Brain microvascular endothelial cell (primary cell): ENCODE results near the gene UBE3B.

Source experiments
- DNase-seq: peaks from one replicate; pipeline ENCODE4 v3.0.0-alpha.2; 2020
- H3K27ac ChIP-seq: fragments of 250-450 bp; sonication (Bioruptor Pico); 2 replicates; pipeline ENCODE4 v1.5.1; 2020; ENCODE audit warnings: mild to moderate bottlenecking, moderate library complexity
- H3K27me3 ChIP-seq: fragments of 250-450 bp; sonication (Bioruptor Pico); replicated peaks from 2 replicates; pipeline ENCODE4 v1.5.1; 2020; ENCODE audit warnings: mild to moderate bottlenecking
- H3K36me3 ChIP-seq: fragments of 250-450 bp; sonication (Bioruptor Pico); replicated peaks from 2 replicates; pipeline ENCODE4 v1.5.1; 2020; ENCODE audit warnings: mild to moderate bottlenecking
- H3K4me3 ChIP-seq: 2 replicates; pipeline ENCODE4 v1.5.1; 2011; ENCODE audit warnings: low read depth, mild to moderate bottlenecking, control low read depth, low read length, moderate library complexity
- CTCF ChIP-seq: IDR thresholded peaks from 2 replicates; pipeline ENCODE4 v1.5.1; 2011; ENCODE audit warnings: low read depth, mild to moderate bottlenecking, moderate library complexity, low read length, control low read depth, inconsistent platforms; ENCODE audit errors: missing control alignments
- in situ Hi-C: cut with HindIII; loops from 2 replicates; pipeline ENCODE4 v1.10.0; 2017; ENCODE audit warnings: low sequenced_read_pairs, low pct_ligation_motif_present

Gene UBE3B

GRCh38 chr12:109542876-109543275 is 65.4 kb downstream of the UBE3B start:
- in situ Hi-C loops: no loop called here
- Histone ChIP-seq H3K27ac (no peak overlapping the region), H3K27me3 (no peaks in the 10 kb centered on the region), H3K4me3 (no peak overlapping the region), H3K36me3 (no peaks in the 10 kb centered on the region)
- no peak for DNase-seq
- no peak for TF ChIP-seq CTCF

DNA sequence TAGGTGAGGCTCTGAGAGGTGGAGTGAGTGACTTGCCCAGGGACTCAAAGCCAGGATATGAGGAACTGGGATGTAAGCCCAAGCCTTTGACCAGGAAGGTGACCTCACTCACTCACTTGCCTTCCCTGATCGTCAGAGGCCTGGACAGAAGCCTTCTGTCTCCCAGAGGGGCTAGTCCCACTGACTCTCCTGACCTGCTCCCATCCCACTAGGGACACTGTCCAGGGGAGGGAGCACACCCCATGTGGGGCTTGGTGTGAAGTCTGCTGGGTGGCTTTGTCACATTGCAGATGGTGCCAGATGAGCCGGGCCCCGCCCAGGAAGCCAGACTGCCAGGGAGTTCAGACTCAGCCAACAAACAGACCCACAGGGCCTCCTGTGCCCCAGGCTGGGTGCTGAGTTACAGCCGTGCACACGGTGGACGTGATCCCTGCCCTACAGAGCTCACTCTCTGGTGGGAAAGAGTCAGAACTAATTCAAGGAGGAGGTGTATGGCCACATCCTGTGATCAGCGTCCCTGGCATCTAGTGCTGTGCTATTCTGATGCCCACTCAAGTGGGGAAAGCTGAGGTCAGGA is 67.6 kb downstream of the UBE3B start:
- no peak for DNase-seq
- no peak overlapping the region for H3K4me3 ChIP-seq

DNA sequence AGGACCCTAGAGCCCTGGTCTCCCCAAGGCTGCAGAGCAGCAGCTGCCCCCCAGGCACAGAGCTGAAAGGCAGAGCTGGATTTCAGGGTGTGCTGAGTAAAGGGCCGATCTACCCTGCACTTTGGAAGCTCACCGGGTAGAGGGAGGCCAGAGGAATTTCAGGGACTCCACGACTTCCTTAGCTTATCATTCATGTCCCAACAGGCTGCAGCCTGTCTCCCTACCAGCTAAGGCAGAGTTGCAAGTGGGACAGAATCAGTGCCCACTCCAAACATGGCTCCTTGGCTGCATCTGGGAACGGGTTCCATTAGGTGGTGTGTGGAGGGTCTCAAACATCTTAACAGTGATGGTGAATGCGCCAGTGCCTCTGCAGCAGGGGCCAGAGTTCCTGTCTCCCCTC is 68.4 kb downstream of the UBE3B start:
- in situ Hi-C loops: no loop called here
- no peak for TF ChIP-seq CTCF
- Histone ChIP-seq H3K4me3 (no peak overlapping the region), H3K27ac (no peak overlapping the region), H3K36me3 (no peaks in the 10 kb centered on the region), H3K27me3 (no peaks in the 10 kb centered on the region)
- DNase-seq: no peak

More for the DNA sequence above, 67.6 kb downstream of the UBE3B start:
- Histone ChIP-seq H3K27me3 (no peaks in the 10 kb centered on the region), H3K27ac (no peak overlapping the region), H3K36me3 (no peaks in the 10 kb centered on the region)
- no peak for TF ChIP-seq CTCF
- in situ Hi-C loops: no loop called here

- no peak for TF ChIP-seq CTCF
- in situ Hi-C loops: no loop called here
- no peak overlapping the region for H3K27ac ChIP-seq
Measured at GRCh38 chr12:109547286-109547685, 69.9 kb downstream of the UBE3B start.

GRCh38 chr12:109548258-109548657 is 70.8 kb downstream of the UBE3B start:
- Histone ChIP-seq H3K27ac (no peak overlapping the region), H3K4me3 (no peak overlapping the region), H3K27me3 (no peaks in the 10 kb centered on the region), H3K36me3 (no peaks in the 10 kb centered on the region)
- TF ChIP-seq CTCF: no peak
- in situ Hi-C loops: no loop called here
- DNase-seq: no peak

More at GRCh38 chr12:109547286-109547685, 69.9 kb downstream of the UBE3B start:
- Histone ChIP-seq H3K27me3 (no peaks in the 10 kb centered on the region), H3K36me3 (no peaks in the 10 kb centered on the region), H3K4me3 (no peak overlapping the region)
- no peak for DNase-seq
